Measurements from ENCODE around the gene ATP9B. TPM values are rescaled to one million over a fixed set of nuclear protein-coding genes. Genes with fewer than 3 reads are reported as not detected.

ATP9B gene
- total and polyA plus RNA-seq, 2 donors = 20.2 to 89.2 TPM

GRCh38 chr18:79222790-79223189 is 153.6 kb downstream of the ATP9B start:
- no peaks in the 10 kb centered on the region for H3K4me1 ChIP-seq (ENCODE audit: insufficient read depth)
- H3K36me3 ChIP-seq (ENCODE audit: insufficient read depth) = no peaks in the 10 kb centered on the region
- no peak for DNase-seq (ENCODE audit: extremely low spot score)
- H3K4me3 ChIP-seq (ENCODE audit: low read depth, low read length) = no peak overlapping the region
- no peak overlapping the region for H3K27ac ChIP-seq (ENCODE audit: low read depth)
- 76% methylated on average over 1 of the region's 1 CpG for WGBS

DNA sequence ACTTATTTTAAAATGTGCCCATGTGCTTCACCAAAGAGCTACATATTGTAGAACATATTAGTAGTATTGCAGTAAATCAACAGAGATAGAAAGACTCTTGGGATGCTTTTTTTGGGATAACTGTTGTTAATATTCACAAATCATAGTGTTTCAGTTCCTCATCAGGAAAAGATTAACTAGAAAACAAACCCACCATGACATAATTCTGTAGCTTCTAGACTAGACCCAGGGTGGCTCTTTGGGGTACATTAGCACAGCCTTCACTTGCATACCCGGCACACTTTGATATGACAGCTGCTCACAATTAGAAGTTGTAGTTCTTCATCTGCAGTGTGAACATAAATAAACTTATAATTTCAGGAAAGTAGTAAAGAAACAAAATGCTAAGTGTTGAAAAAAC is 154.2 kb downstream of the ATP9B start:
- Histone ChIP-seq H3K36me3 (ENCODE audit: insufficient read depth) (no peaks in the 10 kb centered on the region), H3K4me3 (ENCODE audit: low read depth, low read length) (no peak overlapping the region), H3K4me1 (ENCODE audit: insufficient read depth) (no peaks in the 10 kb centered on the region), H3K27ac (ENCODE audit: low read depth) (no peak overlapping the region)
- no peak for DNase-seq (ENCODE audit: extremely low spot score)
- WGBS = 97% methylated on average over 1 of the region's 1 CpG

GRCh38 chr18:79224381-79224780 is 155.2 kb downstream of the ATP9B start:
- Histone ChIP-seq H3K4me1 (ENCODE audit: insufficient read depth) (no peaks in the 10 kb centered on the region), H3K4me3 (ENCODE audit: low read depth, low read length) (no peak overlapping the region), H3K36me3 (ENCODE audit: insufficient read depth) (no peaks in the 10 kb centered on the region), H3K27ac (ENCODE audit: low read depth) (no peak overlapping the region)
- WGBS = 95% methylated on average over 3 of the region's 3 CpGs
- DNase-seq (ENCODE audit: extremely low spot score) = no peak

DNA sequence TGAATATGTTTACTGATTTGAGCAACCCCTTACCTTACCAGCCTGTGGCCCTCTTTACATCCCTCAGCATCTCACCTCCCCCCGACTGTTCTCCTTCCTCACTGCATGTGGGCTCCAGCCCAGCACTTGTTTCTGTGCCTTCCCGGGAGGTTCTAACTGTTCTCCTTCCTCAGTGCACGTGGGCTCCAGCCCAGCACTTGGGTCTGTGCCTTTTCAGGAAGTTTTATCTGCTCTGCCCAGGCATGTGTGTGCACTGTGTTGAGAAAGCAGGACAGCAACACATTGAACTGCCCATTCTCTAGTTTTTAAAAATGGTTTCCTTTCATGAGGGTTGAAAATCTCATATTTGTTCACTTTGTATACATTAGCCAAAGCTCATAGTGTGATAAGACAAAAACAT is 158.4 kb downstream of the ATP9B start:
- WGBS = 53% methylated on average over 3 of the region's 3 CpGs
- no peak for DNase-seq (ENCODE audit: extremely low spot score)
- H3K4me3 ChIP-seq (ENCODE audit: low read depth, low read length) = no peak overlapping the region
- no peaks in the 10 kb centered on the region for H3K36me3 ChIP-seq (ENCODE audit: insufficient read depth)
- H3K4me1 ChIP-seq (ENCODE audit: insufficient read depth) = no peaks in the 10 kb centered on the region
- no peak overlapping the region for H3K27ac ChIP-seq (ENCODE audit: low read depth)

DNA sequence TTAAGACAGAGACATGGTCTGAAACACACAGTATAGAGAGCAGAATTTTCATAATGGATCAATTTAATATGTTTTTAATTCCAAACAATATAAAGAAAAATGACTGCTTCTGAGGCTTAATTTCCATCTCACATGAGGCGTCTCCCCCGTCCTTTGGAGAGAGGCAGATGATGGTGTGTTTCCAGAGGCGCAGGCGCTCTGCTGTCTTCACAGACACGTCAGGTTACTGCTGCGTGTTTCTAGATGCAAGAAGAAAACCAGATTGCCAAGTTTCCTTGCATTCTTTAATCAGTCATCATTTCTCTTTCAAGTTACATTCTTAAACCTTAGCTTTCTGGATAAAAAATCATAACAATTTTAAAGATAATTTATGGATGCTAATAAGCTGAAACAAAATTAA is 160.2 kb downstream of the ATP9B start:
- no peak for DNase-seq (ENCODE audit: extremely low spot score)
- 96% methylated on average over 6 of the region's 6 CpGs for WGBS
- Histone ChIP-seq H3K27ac (ENCODE audit: low read depth) (no peak overlapping the region), H3K4me3 (ENCODE audit: low read depth, low read length) (no peak overlapping the region), H3K4me1 (ENCODE audit: insufficient read depth) (no peaks in the 10 kb centered on the region), H3K36me3 (ENCODE audit: insufficient read depth) (no peaks in the 10 kb centered on the region)

DNA sequence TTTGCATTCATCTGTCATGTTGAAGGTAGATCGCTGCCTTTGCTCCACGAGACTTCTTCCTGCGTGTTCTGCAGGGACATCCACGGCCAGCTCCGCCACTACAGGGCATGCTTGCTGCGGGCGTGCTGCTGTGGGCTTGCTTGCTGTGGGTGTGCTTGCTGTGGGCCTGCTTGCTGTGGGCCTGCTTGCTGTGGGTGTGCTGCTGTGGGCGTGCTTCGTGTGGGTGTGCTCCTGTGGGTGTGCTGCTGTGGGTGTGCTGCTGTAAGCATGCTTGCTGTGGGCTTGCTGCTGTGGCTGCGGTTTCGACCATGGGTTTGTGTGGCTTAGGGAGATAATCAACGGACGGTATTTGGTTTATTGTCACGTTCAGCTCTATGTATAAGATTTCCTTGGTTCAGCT is 165.2 kb downstream of the ATP9B start:
- Histone ChIP-seq H3K36me3 (ENCODE audit: insufficient read depth) (no peaks in the 10 kb centered on the region), H3K4me3 (ENCODE audit: low read depth, low read length) (no peak overlapping the region), H3K4me1 (ENCODE audit: insufficient read depth) (no peaks in the 10 kb centered on the region), H3K27ac (ENCODE audit: low read depth) (no peak overlapping the region)
- DNase-seq (ENCODE audit: extremely low spot score) = no peak
- WGBS = 95% methylated on average over 14 of the region's 14 CpGs

DNA sequence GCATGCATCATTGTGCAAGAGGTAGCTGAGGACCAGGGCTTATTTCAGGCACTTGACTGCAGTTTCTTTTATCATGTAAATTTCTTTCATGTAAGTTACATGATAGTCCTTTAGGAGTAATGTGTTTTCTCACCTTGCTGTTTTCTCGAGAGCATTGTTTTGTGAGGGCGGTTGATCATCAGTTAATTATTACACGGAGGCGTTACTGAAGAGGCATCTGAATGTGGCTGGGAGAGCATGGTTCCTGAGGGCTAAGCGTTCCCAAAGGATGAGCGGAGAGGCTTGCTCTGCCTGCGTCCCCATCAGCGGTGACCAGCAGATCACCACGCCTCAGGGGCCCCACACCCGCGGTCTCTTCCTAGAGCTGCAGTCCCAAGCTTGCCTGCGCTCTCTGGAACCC is 170.4 kb downstream of the ATP9B start:
- no peak for DNase-seq (ENCODE audit: extremely low spot score)
- no peak overlapping the region for H3K27ac ChIP-seq (ENCODE audit: low read depth)
- no peak overlapping the region for H3K4me3 ChIP-seq (ENCODE audit: low read depth, low read length)
- no peaks in the 10 kb centered on the region for H3K4me1 ChIP-seq (ENCODE audit: insufficient read depth)
- H3K36me3 ChIP-seq (ENCODE audit: insufficient read depth) = no peaks in the 10 kb centered on the region
- WGBS = 96% methylated on average over 12 of the region's 12 CpGs

DNA sequence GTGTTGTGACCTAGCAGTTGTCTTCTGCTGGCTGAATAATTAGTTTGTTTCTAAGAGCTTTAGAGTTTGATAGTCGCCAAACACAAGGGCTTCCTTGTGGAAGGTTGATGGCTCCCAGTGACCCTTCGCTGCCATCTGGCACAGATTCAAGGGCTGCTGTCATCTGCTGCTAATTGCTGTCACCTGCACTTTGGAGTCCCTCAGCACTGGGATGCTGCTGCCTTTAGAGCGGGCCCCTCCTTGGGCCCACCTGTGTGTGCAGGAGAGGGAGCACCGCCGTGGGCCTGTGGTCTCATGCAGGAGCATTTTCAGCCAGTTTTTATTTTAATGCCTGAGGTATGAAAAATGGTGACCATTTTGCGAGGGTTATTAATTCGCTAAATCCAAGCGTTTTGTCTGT is 172.6 kb downstream of the ATP9B start:
- H3K36me3 ChIP-seq (ENCODE audit: insufficient read depth) = no peaks in the 10 kb centered on the region
- H3K4me1 ChIP-seq (ENCODE audit: insufficient read depth) = no peaks in the 10 kb centered on the region
- WGBS = 82% methylated on average over 8 of the region's 8 CpGs
- no peak overlapping the region for H3K27ac ChIP-seq (ENCODE audit: low read depth)
- no peak for DNase-seq (ENCODE audit: extremely low spot score)
- no peak overlapping the region for H3K4me3 ChIP-seq (ENCODE audit: low read depth, low read length)

GRCh38 chr18:79242246-79242645 is 173.1 kb downstream of the ATP9B start:
- H3K36me3 ChIP-seq (ENCODE audit: insufficient read depth) = no peaks in the 10 kb centered on the region
- WGBS = 70% methylated on average over 5 of the region's 5 CpGs

DNA sequence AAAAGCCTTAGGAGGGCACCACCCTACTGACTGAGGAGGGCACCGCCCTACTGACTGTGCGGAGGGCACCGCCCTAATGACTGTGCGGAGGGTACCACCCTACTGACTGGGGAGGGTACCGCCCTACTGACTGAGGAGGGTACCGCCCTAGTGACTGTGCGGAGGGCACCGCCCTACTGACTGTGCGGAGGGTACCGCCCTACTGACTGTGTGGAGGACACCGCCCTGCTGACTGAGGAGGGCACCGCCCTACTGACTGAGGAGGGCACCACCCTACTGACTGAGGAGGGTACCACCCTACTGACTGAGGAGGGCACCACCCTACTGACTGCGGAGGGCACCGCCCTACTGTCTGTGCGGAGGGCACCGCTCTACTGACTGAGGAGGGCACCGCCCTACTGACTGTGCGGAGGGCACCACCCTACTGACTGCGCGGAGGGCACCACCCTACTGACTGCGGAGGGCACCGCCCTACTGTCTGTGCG is 176.4 kb downstream of the ATP9B start:
- WGBS = 92% methylated on average over 23 of the region's 23 CpGs
- H3K4me1 ChIP-seq (ENCODE audit: insufficient read depth) = no peaks in the 10 kb centered on the region
- no peak overlapping the region for H3K27ac ChIP-seq (ENCODE audit: low read depth)
- DNase-seq (ENCODE audit: extremely low spot score) = no peak
- H3K36me3 ChIP-seq (ENCODE audit: insufficient read depth) = no peaks in the 10 kb centered on the region
- H3K4me3 ChIP-seq (ENCODE audit: low read depth, low read length) = no peak overlapping the region

More at GRCh38 chr18:79242246-79242645, 173.1 kb downstream of the ATP9B start:
- H3K4me1 ChIP-seq (ENCODE audit: insufficient read depth) = no peaks in the 10 kb centered on the region
- DNase-seq (ENCODE audit: extremely low spot score) = no peak
- H3K4me3 ChIP-seq (ENCODE audit: low read depth, low read length) = no peak overlapping the region
- no peak overlapping the region for H3K27ac ChIP-seq (ENCODE audit: low read depth)

DNA sequence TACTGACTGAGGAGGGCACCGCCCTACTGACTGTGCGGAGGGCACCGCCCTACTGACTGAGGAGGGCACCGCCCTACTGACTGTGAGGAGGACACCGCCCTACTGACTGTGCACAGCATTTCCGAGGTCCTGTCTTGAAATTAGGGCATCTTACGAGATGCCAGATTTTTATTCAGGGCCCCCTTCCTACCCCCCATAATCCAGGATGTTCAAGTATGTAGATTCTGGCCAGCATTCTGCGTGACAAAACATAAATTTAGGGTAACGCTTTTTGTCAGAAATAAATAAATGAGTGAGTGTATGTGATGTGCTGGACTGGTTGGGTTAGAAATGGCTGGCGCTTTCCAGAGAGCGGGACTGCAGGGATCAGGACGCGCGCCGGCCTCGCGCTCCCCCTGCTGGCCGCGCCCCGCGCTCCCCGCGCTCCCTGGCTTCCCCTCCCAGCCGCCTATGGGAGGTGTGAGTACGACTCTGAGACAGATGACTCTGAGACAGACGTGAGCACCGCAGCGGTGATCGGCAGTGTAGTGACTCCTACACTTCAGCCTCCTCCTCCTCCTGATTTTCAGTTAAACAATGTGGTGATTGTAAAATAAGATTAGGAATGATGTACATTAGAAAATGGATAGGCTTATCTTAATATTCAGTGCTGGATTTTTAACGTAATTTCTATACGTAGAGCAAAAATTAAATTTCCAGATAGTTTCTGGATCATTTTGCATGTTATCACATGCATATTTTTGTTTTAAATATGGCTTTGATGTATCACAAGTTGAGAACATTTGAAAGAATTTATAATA is 177.3 kb downstream of the ATP9B start:
- no peak overlapping the region for H3K27ac ChIP-seq (ENCODE audit: low read depth)
- no peak overlapping the region for H3K4me3 ChIP-seq (ENCODE audit: low read depth, low read length)
- H3K4me1 ChIP-seq (ENCODE audit: insufficient read depth) = no peaks in the 10 kb centered on the region
- no peaks in the 10 kb centered on the region for H3K36me3 ChIP-seq (ENCODE audit: insufficient read depth)
- 20% methylated on average over 31 of the region's 31 CpGs for WGBS
- peak; percentile 14 for DNase-seq (ENCODE audit: extremely low spot score)

- WGBS = 85% methylated on average over 9 of the region's 9 CpGs
- no peak for DNase-seq (ENCODE audit: extremely low spot score)
- Histone ChIP-seq H3K27ac (ENCODE audit: low read depth) (no peak overlapping the region), H3K4me1 (ENCODE audit: insufficient read depth) (no peaks in the 10 kb centered on the region), H3K36me3 (ENCODE audit: insufficient read depth) (no peaks in the 10 kb centered on the region), H3K4me3 (ENCODE audit: low read depth, low read length) (no peak overlapping the region)
These were observed 179.4 kb downstream of the ATP9B start for GRCh38 chr18:79248495-79249060.

- no peak overlapping the region for H3K27ac ChIP-seq (ENCODE audit: low read depth)
- 88% methylated on average over 12 of the region's 12 CpGs for WGBS
- H3K4me3 ChIP-seq (ENCODE audit: low read depth, low read length) = no peak overlapping the region
These were observed 181.2 kb downstream of the ATP9B start for GRCh38 chr18:79250301-79250981.

GRCh38 chr18:79251021-79251420 is 181.8 kb downstream of the ATP9B start:
- Histone ChIP-seq H3K36me3 (ENCODE audit: insufficient read depth) (no peaks in the 10 kb centered on the region), H3K27ac (ENCODE audit: low read depth) (no peak overlapping the region), H3K4me3 (ENCODE audit: low read depth, low read length) (no peak overlapping the region), H3K4me1 (ENCODE audit: insufficient read depth) (no peaks in the 10 kb centered on the region)
- no peak for DNase-seq (ENCODE audit: extremely low spot score)
- WGBS = 91% methylated on average over 9 of the region's 9 CpGs

More at GRCh38 chr18:79250301-79250981, 181.2 kb downstream of the ATP9B start:
- DNase-seq (ENCODE audit: extremely low spot score) = peak; percentile 4
- Histone ChIP-seq H3K36me3 (ENCODE audit: insufficient read depth) (no peaks in the 10 kb centered on the region), H3K4me1 (ENCODE audit: insufficient read depth) (no peaks in the 10 kb centered on the region)
